CD14-positive monocyte (primary cell): ENCODE data around the gene CCL28. TPM values are rescaled to one million over a fixed set of nuclear protein-coding genes. Genes with fewer than 3 reads are reported as not detected.

Source experiments
- DNase-seq, 3 donors: peaks; one replicate each; pipeline ENCODE4 v3.0.0-alpha.2; 2011 to 2022
- H2AFZ ChIP-seq: 2 replicates; pipeline ENCODE4 v1.6.0; 2012; ENCODE audit warnings: mild to moderate bottlenecking, low read depth, low read length, inconsistent platforms; ENCODE audit not compliant: insufficient read depth, poor library complexity, severe bottlenecking
- H3K27ac ChIP-seq, 2 donors: 1 replicate in 1 of 2; 2 replicates in 1 of 2; pipeline ENCODE4 v1.5.1; 2012 to 2013; ENCODE audit warnings: low read length in 2 of 2, control low read depth in 1 of 2, inconsistent platforms in 1 of 2, low read depth in 1 of 2, mild to moderate bottlenecking in 1 of 2
- H3K27me3 ChIP-seq, 2 donors: one replicate each; pipeline versions ENCODE4 v1.6.0 to v1.6.1; 2011 to 2013; ENCODE audit warnings: low read length in 2 of 2; ENCODE audit not compliant: control insufficient read depth in 2 of 2, insufficient read depth in 2 of 2
- H3K36me3 ChIP-seq, 2 donors: replicated peaks in 1 of 2; 1 replicate in 1 of 2; 2 replicates in 1 of 2; pipeline versions ENCODE4 v1.5.1 to v1.6.1; 2012 to 2013; ENCODE audit warnings: low read length in 2 of 2, control low read depth in 1 of 2, inconsistent platforms in 1 of 2, mild to moderate bottlenecking in 1 of 2; ENCODE audit not compliant: insufficient read depth in 2 of 2, control insufficient read depth in 1 of 2
- H3K4me1 ChIP-seq, 2 donors: 1 replicate in 1 of 2; 2 replicates in 1 of 2; pipeline versions ENCODE4 v1.5.1 to v1.6.1; 2012 to 2013; ENCODE audit warnings: low read length in 2 of 2, control low read depth in 1 of 2, inconsistent platforms in 1 of 2, mild to moderate bottlenecking in 1 of 2, moderate library complexity in 1 of 2; ENCODE audit not compliant: insufficient read depth in 2 of 2, control insufficient read depth in 1 of 2
- H3K4me2 ChIP-seq: replicated peaks from 2 replicates; pipeline ENCODE3; 2012; ENCODE audit warnings: low read length, moderate library complexity, mild to moderate bottlenecking; ENCODE audit not compliant: poor library complexity, severe bottlenecking; ENCODE audit errors: extremely low read depth
- H3K4me3 ChIP-seq, 3 experiments: fragments of 200-600 bp in 1 of 3; sonication (generic) in 1 of 3; replicated peaks in 1 of 3; 1 replicate in 2 of 3; 2 replicates in 1 of 3; pipeline ENCODE4 v1.5.1; 2011 to 2013; ENCODE audit warnings: low read length in 3 of 3, mild to moderate bottlenecking in 3 of 3, control low read depth in 2 of 3, low read depth in 2 of 3, inconsistent platforms in 1 of 3, moderate library complexity in 1 of 3
- H3K79me2 ChIP-seq: 2 replicates; pipeline ENCODE4 v1.6.0; 2012; ENCODE audit warnings: mild to moderate bottlenecking, control low read depth, inconsistent platforms, low read length, moderate library complexity; ENCODE audit not compliant: insufficient read depth
- H3K9ac ChIP-seq: 2 replicates; pipeline ENCODE4 v1.6.0; 2017; ENCODE audit warnings: low read length, mild to moderate bottlenecking; ENCODE audit not compliant: insufficient read depth, poor library complexity, severe bottlenecking
- H3K9me3 ChIP-seq, 2 donors: replicated peaks in 1 of 2; 1 replicate in 1 of 2; 2 replicates in 1 of 2; pipeline versions ENCODE4 v1.5.1 to v1.6.1; 2012 to 2013; ENCODE audit warnings: low read length in 2 of 2, control low read depth in 1 of 2; ENCODE audit not compliant: control insufficient read depth in 1 of 2, insufficient read depth in 1 of 2
- H4K20me1 ChIP-seq: 2 replicates; pipeline ENCODE4 v1.6.0; 2012; ENCODE audit warnings: mild to moderate bottlenecking, low read length, control low read depth, moderate library complexity; ENCODE audit not compliant: insufficient read depth
- H3K27ac Mint-ChIP-seq, 7 donors: one replicate each; pipeline ENCODE4 v1.8.0; 2020; ENCODE audit warnings: mild to moderate bottlenecking in 7 of 7, mixed read lengths in 7 of 7, moderate library complexity in 6 of 7, inconsistent platforms in 2 of 7
- H3K27me3 Mint-ChIP-seq, 3 donors: one replicate each; pipeline ENCODE4 v1.8.0; 2021 to 2022; ENCODE audit warnings: low read depth in 3 of 3, mild to moderate bottlenecking in 3 of 3, mixed read lengths in 3 of 3, moderate library complexity in 3 of 3, inconsistent platforms in 1 of 3
- H3K36me3 Mint-ChIP-seq, 2 donors: one replicate each; pipeline ENCODE4 v1.8.0; 2020; ENCODE audit warnings: mixed read lengths in 2 of 2, inconsistent platforms in 1 of 2, mild to moderate bottlenecking in 1 of 2
- H3K4me1 Mint-ChIP-seq: one replicate; pipeline ENCODE4 v1.8.0; 2020; ENCODE audit warnings: mild to moderate bottlenecking, mixed read lengths
- H3K4me3 Mint-ChIP-seq, 2 donors: one replicate each; pipeline ENCODE4 v1.8.0; 2020; ENCODE audit warnings: mild to moderate bottlenecking in 2 of 2, mixed read lengths in 2 of 2, moderate library complexity in 1 of 2
- H3K9me3 Mint-ChIP-seq, 7 donors: one replicate each; pipeline ENCODE4 v1.8.0; 2020 to 2022; ENCODE audit warnings: mixed read lengths in 7 of 7, mild to moderate bottlenecking in 6 of 7, moderate library complexity in 6 of 7, inconsistent platforms in 2 of 7
- WGBS: methylation state at CpG from one replicate; pipeline ENCODE4 v1.1.5; 2013; ENCODE audit warnings: missing lambda C conversion rate; ENCODE audit not compliant: insufficient coverage; 5-methylcytosine and 5-hydroxymethylcytosine counted together
- intact Hi-C, 2 donors: fragments of 100-400 bp; cut with micrococcal nuclease; formaldehyde crosslinking; loops; one replicate each; pipeline versions ENCODE4 v1.15.0 to v1.15.1; 2023
- polyA plus RNA-seq, 3 donors: library from polyadenylated mRNA; depleted of rRNA in 1 of 3; unstranded in 2 of 3; stranded (reverse) in 1 of 3; fragments of 300-500 nt in 2 of 3; fragments of >200 nt in 1 of 3; fragmentation: Illumina TruSeq in 2 of 3; gene quantifications; 1 replicate in 2 of 3; 2 replicates in 1 of 3; pipeline ENCODE4 v1.2.3, GENCODE V29; 2012 to 2021
- TF ChIP-seq, protein P1 (sequence below): fragments of 200-600 bp; IDR thresholded peaks from one replicate; pipeline ENCODE4 v1.8.0; 2022; ENCODE audit warnings: antibody characterized with exemption, mild to moderate bottlenecking

Gene CCL28
- polyA plus RNA-seq, 3 donors: 0.10 to 0.51 (median 0.32) TPM

- Histone ChIP-seq H3K27me3 (no peaks in the 10 kb centered on the region), H2AFZ (peak overlapping the region; percentile 85), H3K4me3 (peak overlapping the region; percentile 54 to 75 (median 66)), H3K4me2 (peak overlapping the region; percentile 85), H3K27ac (no peak overlapping the region), H3K36me3 (no peaks in the 10 kb centered on the region), H4K20me1 (no peaks in the 10 kb centered on the region), H3K4me1 (peaks cover 3 to 9% of the 10 kb centered on the region in 2 donors), H3K9me3 (no peaks in the 10 kb centered on the region), H3K9ac (peak overlapping the region; percentile 45), H3K79me2 (no peaks in the 10 kb centered on the region)
- Mint-ChIP-seq H3K9me3 (peaks cover 0 to 1% (median 0%) of the 10 kb centered on the region in 7 donors), H3K27me3 (peaks cover 3 to 13% (median 7%) of the 10 kb centered on the region in 3 donors), H3K4me3 (peak overlapping the region; percentile 88 to 98), H3K4me1 (peaks cover 9% of the 10 kb centered on the region), H3K27ac (peak overlapping the region in 3 of 7 donors; percentile 62 to 81 (median 80)), H3K36me3 (no peaks in the 10 kb centered on the region)
- TF ChIP-seq, protein P1, sequence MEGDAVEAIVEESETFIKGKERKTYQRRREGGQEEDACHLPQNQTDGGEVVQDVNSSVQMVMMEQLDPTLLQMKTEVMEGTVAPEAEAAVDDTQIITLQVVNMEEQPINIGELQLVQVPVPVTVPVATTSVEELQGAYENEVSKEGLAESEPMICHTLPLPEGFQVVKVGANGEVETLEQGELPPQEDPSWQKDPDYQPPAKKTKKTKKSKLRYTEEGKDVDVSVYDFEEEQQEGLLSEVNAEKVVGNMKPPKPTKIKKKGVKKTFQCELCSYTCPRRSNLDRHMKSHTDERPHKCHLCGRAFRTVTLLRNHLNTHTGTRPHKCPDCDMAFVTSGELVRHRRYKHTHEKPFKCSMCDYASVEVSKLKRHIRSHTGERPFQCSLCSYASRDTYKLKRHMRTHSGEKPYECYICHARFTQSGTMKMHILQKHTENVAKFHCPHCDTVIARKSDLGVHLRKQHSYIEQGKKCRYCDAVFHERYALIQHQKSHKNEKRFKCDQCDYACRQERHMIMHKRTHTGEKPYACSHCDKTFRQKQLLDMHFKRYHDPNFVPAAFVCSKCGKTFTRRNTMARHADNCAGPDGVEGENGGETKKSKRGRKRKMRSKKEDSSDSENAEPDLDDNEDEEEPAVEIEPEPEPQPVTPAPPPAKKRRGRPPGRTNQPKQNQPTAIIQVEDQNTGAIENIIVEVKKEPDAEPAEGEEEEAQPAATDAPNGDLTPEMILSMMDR: no peak
- under 1% methylated on average over 50 of the region's 53 CpGs for WGBS
- intact Hi-C loops: no loop called here
- DNase-seq: peak; percentile 10 to 18 (median 13)
Measured at GRCh38 chr5:43396762-43397304, 15.4 kb downstream of the CCL28 start.

GRCh38 chr5:43390471-43390870, 21.7 kb downstream of the CCL28 start:
- intact Hi-C loops: no loop called here
- no peak overlapping the region for H3K9ac ChIP-seq
- H3K27ac ChIP-seq: no peak overlapping the region
- no peaks in the 10 kb centered on the region for H3K36me3 ChIP-seq
- H2AFZ ChIP-seq: peak overlapping the region; percentile 23
- H3K4me2 ChIP-seq: no peak overlapping the region
- no peaks in the 10 kb centered on the region for H4K20me1 ChIP-seq
- no peaks in the 10 kb centered on the region for H3K27me3 Mint-ChIP-seq
- no peak overlapping the region for H3K4me3 Mint-ChIP-seq
- no peak for DNase-seq
- peaks cover 5 to 9% of the 10 kb centered on the region in 2 donors for H3K36me3 Mint-ChIP-seq
- H3K9me3 Mint-ChIP-seq: no peaks in the 10 kb centered on the region
- H3K27me3 ChIP-seq: no peaks in the 10 kb centered on the region
- TF ChIP-seq, protein P1: no peak
- H3K4me1 ChIP-seq: no peaks in the 10 kb centered on the region
- WGBS: no CpG with 5 or more reads among the region's 1 CpG
- no peak overlapping the region for H3K27ac Mint-ChIP-seq
- no peak overlapping the region for H3K4me3 ChIP-seq
- H3K9me3 ChIP-seq: no peaks in the 10 kb centered on the region
- no peaks in the 10 kb centered on the region for H3K79me2 ChIP-seq
- peaks cover 7% of the 10 kb centered on the region for H3K4me1 Mint-ChIP-seq
